Parathyroid adenoma (tissue), 2 donors: Measurements from ENCODE around the gene TSPAN4.

Experiments used
- H2AFZ ChIP-seq: fragments of 300-600 bp; sonication (generic); one replicate; pipeline ENCODE4 v1.7.0; 2017; ENCODE audit warnings: antibody characterized with exemption, mild to moderate bottlenecking
- H3K27ac ChIP-seq: fragments of 300-600 bp; sonication (generic); one replicate; pipeline ENCODE4 v1.7.0; 2017
- H3K27me3 ChIP-seq: fragments of 300-600 bp; sonication (generic); one replicate; pipeline ENCODE4 v1.7.0; 2017; ENCODE audit warnings: low read length; ENCODE audit not compliant: control insufficient read depth, insufficient read depth
- H3K36me3 ChIP-seq: fragments of 300-600 bp; sonication (generic); one replicate; pipeline ENCODE4 v1.7.0; 2017; ENCODE audit warnings: low read length; ENCODE audit not compliant: control insufficient read depth, insufficient read depth
- H3K4me1 ChIP-seq: fragments of 300-600 bp; sonication (generic); one replicate; pipeline ENCODE4 v1.7.0; 2017; ENCODE audit warnings: control low read depth
- H3K4me2 ChIP-seq: fragments of 300-600 bp; sonication (generic); one replicate; pipeline ENCODE4 v1.7.0; 2017; ENCODE audit warnings: low read length
- H3K4me3 ChIP-seq: fragments of 300-600 bp; sonication (generic); one replicate; pipeline ENCODE4 v1.7.0; 2017; ENCODE audit warnings: low read depth, low read length
- H3K79me2 ChIP-seq: fragments of 300-600 bp; sonication (generic); one replicate; pipeline ENCODE4 v1.7.0; 2017; ENCODE audit warnings: control low read depth
- H3K9ac ChIP-seq: fragments of 300-600 bp; sonication (generic); one replicate; pipeline ENCODE4 v1.7.0; 2017; ENCODE audit warnings: mild to moderate bottlenecking
- H3K9me3 ChIP-seq: fragments of 300-600 bp; sonication (generic); one replicate; pipeline ENCODE4 v1.7.0; 2017; ENCODE audit warnings: low read length; ENCODE audit not compliant: control insufficient read depth
- CTCF ChIP-seq: fragments of 300-600 bp; sonication (generic); IDR thresholded peaks from one replicate; pipeline ENCODE4 v1.7.0; 2017; ENCODE audit warnings: antibody characterized with exemption, mild to moderate bottlenecking
- donor health status: primary hyperparathyroidism.

The TSPAN4 gene

GRCh38 chr11:815675-816432, 26.8 kb upstream of the TSPAN4 start:
- H2AFZ ChIP-seq = no peak overlapping the region
- no peak overlapping the region for H3K9ac ChIP-seq
- no peak for TF ChIP-seq CTCF
- H3K27ac ChIP-seq = no peak overlapping the region
- no peaks in the 10 kb centered on the region for H3K27me3 ChIP-seq
- no peak overlapping the region for H3K4me3 ChIP-seq
- peaks cover 7% of the 10 kb centered on the region for H3K4me1 ChIP-seq
- H3K4me2 ChIP-seq = no peak overlapping the region
- H3K9me3 ChIP-seq = no peaks in the 10 kb centered on the region
- H3K36me3 ChIP-seq = no peaks in the 10 kb centered on the region
- H3K79me2 ChIP-seq = peaks cover 2% of the 10 kb centered on the region

- Histone ChIP-seq H2AFZ (no peak overlapping the region), H3K27me3 (no peaks in the 10 kb centered on the region), H3K4me3 (no peak overlapping the region), H3K36me3 (no peaks in the 10 kb centered on the region), H3K9ac (no peak overlapping the region), H3K4me1 (peaks cover 5% of the 10 kb centered on the region), H3K27ac (no peak overlapping the region), H3K4me2 (no peak overlapping the region), H3K9me3 (no peaks in the 10 kb centered on the region), H3K79me2 (peaks cover 2% of the 10 kb centered on the region)
- no peak for TF ChIP-seq CTCF
Observed at GRCh38 chr11:816433-816779, 26.2 kb upstream of the TSPAN4 start.

GRCh38 chr11:818396-819128, 24.1 kb upstream of the TSPAN4 start, which contains the start of gene PNPLA2:
Gene PNPLA2, plus strand, starts transcription at chr11:818914. Its CDS starts 805 bp downstream, at chr11:819719.
- Histone ChIP-seq H2AFZ (peak within 1 kb of the TSS; percentile 86), H3K4me3 (peak within 1 kb of the TSS; percentile 79), H3K4me2 (peak within 1 kb of the TSS; percentile 81), H3K36me3 (no peaks in the 10 kb centered on the region), H3K79me2 (peaks cover 2% of the 10 kb centered on the region), H3K4me1 (peaks cover 5% of the 10 kb centered on the region), H3K9me3 (no peaks in the 10 kb centered on the region), H3K9ac (no peak within 1 kb of the TSS), H3K27ac (peak within 1 kb of the TSS; percentile 75), H3K27me3 (no peaks in the 10 kb centered on the region)
- TF ChIP-seq CTCF = no peak

GRCh38 chr11:819129-819931, 23.3 kb upstream of the TSPAN4 start:
- peak overlapping the region; percentile 86 for H2AFZ ChIP-seq
- no peaks in the 10 kb centered on the region for H3K9me3 ChIP-seq

More at GRCh38 chr11:819129-819931, 23.3 kb upstream of the TSPAN4 start:
- Histone ChIP-seq H3K9ac (no peak overlapping the region), H3K4me3 (peak overlapping the region; percentile 79), H3K4me2 (peak overlapping the region; percentile 81), H3K36me3 (no peaks in the 10 kb centered on the region), H3K27me3 (no peaks in the 10 kb centered on the region), H3K27ac (peak overlapping the region; percentile 75), H3K4me1 (peaks cover 5% of the 10 kb centered on the region), H3K79me2 (peaks cover 2% of the 10 kb centered on the region)
- no peak for TF ChIP-seq CTCF
